Liver (tissue), 9 donors: Measurements from ENCODE around the gene LSAMP. TPM values are rescaled to one million over a fixed set of nuclear protein-coding genes. Genes with fewer than 3 reads are reported as not detected.

ENCODE experiments used
- DNase-seq: peaks from one replicate; pipeline ENCODE4 v3.0.0-alpha.2; 2017; ENCODE audit warnings: low spot score
- H3K27ac ChIP-seq, 2 donors: one replicate each; pipeline ENCODE4 v1.7.0; 2013; ENCODE audit warnings: inconsistent platforms in 2 of 2, low read length in 2 of 2, control low read depth in 1 of 2, low read depth in 1 of 2, mild to moderate bottlenecking in 1 of 2
- H3K27me3 ChIP-seq, 4 donors: one replicate each; pipeline versions ENCODE4 v1.6.1 to v1.7.0; 2013; ENCODE audit warnings: low read length in 3 of 4, inconsistent platforms in 1 of 4, mild to moderate bottlenecking in 1 of 4, moderate library complexity in 1 of 4; ENCODE audit not compliant: control insufficient read depth in 4 of 4, insufficient read depth in 4 of 4
- H3K36me3 ChIP-seq, 4 donors: one replicate each; pipeline versions ENCODE4 v1.6.1 to v1.7.0; 2013; ENCODE audit warnings: low read length in 3 of 4, mild to moderate bottlenecking in 3 of 4, low read depth in 1 of 4, moderate library complexity in 1 of 4; ENCODE audit not compliant: control insufficient read depth in 4 of 4, insufficient read depth in 3 of 4
- H3K4me1 ChIP-seq, 4 donors: one replicate each; pipeline versions ENCODE4 v1.6.1 to v1.7.0; 2013; ENCODE audit warnings: low read length in 3 of 4, mild to moderate bottlenecking in 3 of 4, moderate library complexity in 1 of 4; ENCODE audit not compliant: control insufficient read depth in 4 of 4, insufficient read depth in 4 of 4
- H3K4me3 ChIP-seq, 3 donors: one replicate each; pipeline versions ENCODE4 v1.6.1 to v1.7.0; 2013; ENCODE audit warnings: low read length in 3 of 3, control low read depth in 1 of 3, low read depth in 1 of 3, mild to moderate bottlenecking in 1 of 3
- H3K9ac ChIP-seq, 2 donors: one replicate each; pipeline ENCODE4 v1.7.0; 2013; ENCODE audit warnings: low read length in 2 of 2, mild to moderate bottlenecking in 2 of 2, moderate library complexity in 2 of 2, control low read depth in 1 of 2, low read depth in 1 of 2
- H3K9me3 ChIP-seq, 4 donors: one replicate each; pipeline versions ENCODE4 v1.6.1 to v1.7.0; 2013; ENCODE audit warnings: low read length in 3 of 4; ENCODE audit not compliant: control insufficient read depth in 4 of 4
- EGR1 ChIP-seq, 2 donors: IDR thresholded peaks; 2 replicates each; pipeline ENCODE4 v1.6.1; 2016 to 2018; ENCODE audit warnings: antibody characterized with exemption in 2 of 2, low read depth in 2 of 2
- FOXA1 ChIP-seq: IDR thresholded peaks from 2 replicates; pipeline ENCODE4 v1.6.1; 2016; ENCODE audit warnings: antibody characterized with exemption
- HNF4G ChIP-seq: IDR thresholded peaks from 2 replicates; pipeline ENCODE4 v1.6.1; 2016; ENCODE audit warnings: antibody characterized with exemption
- JUND ChIP-seq, 2 donors: IDR thresholded peaks; 2 replicates each; pipeline ENCODE4 v1.6.1; 2016; ENCODE audit warnings: antibody characterized with exemption in 2 of 2
- NR2F2 ChIP-seq: IDR thresholded peaks from 2 replicates; pipeline ENCODE4 v1.6.1; 2016; ENCODE audit warnings: antibody characterized with exemption
- RAD21 ChIP-seq, 2 donors: IDR thresholded peaks; 2 replicates each; pipeline ENCODE4 v1.6.1; 2016; ENCODE audit warnings: antibody characterized with exemption in 2 of 2, mild to moderate bottlenecking in 2 of 2
- RXRA ChIP-seq, 2 donors: IDR thresholded peaks; 2 replicates each; pipeline ENCODE4 v1.6.1; 2017 to 2018; ENCODE audit warnings: antibody characterized with exemption in 2 of 2, mild to moderate bottlenecking in 1 of 2
- SP1 ChIP-seq: IDR thresholded peaks from 2 replicates; pipeline ENCODE4 v1.6.1; 2018; ENCODE audit warnings: antibody characterized with exemption, mild to moderate bottlenecking
- TAF1 ChIP-seq: conservative IDR thresholded peaks from 2 replicates; pipeline ENCODE4 v1.6.1; 2016; ENCODE audit warnings: antibody characterized with exemption, mild to moderate bottlenecking
- WGBS: extraction: QIAGEN DNeasy Blood & Tissue Kit; methylation state at CpG from one replicate; pipeline ENCODE4 v1.1.7; 2013; 5-methylcytosine and 5-hydroxymethylcytosine counted together
- polyA plus RNA-seq, 2 donors: library from polyadenylated mRNA; stranded (reverse) in 1 of 2; unstranded in 1 of 2; fragments of 200-250 nt in 1 of 2; fragments of >200 nt in 1 of 2; fragmentation: Nextera tagmentation in 1 of 2; extraction: Ambion mirVana in 1 of 2; gene quantifications; one replicate each; pipeline versions ENCODE4 v1.2.1 to v1.2.3, GENCODE V29; 2013 to 2015
- total RNA-seq, 2 donors: library from RNA; depleted of rRNA; stranded (reverse); fragments of >200 nt; gene quantifications; one replicate each; pipeline ENCODE4 v1.2.3, GENCODE V29; 2014
- TF ChIP-seq, protein P1 (sequence below): IDR thresholded peaks from 2 replicates; pipeline ENCODE4 v1.6.1; 2016; ENCODE audit warnings: antibody characterized with exemption
- TF ChIP-seq, protein P2 (sequence below): IDR thresholded peaks from 2 replicates; pipeline ENCODE4 v1.6.1; 2016; ENCODE audit warnings: antibody characterized with exemption
- donor health status: healthy.
- donor health status: healthy.
- donor health status: healthy.
- donor health status: healthy.
- donor health status: healthy.

LSAMP gene
- total and polyA plus RNA-seq, 4 donors = 0.01 to 0.17 (median 0.06) TPM

DNA sequence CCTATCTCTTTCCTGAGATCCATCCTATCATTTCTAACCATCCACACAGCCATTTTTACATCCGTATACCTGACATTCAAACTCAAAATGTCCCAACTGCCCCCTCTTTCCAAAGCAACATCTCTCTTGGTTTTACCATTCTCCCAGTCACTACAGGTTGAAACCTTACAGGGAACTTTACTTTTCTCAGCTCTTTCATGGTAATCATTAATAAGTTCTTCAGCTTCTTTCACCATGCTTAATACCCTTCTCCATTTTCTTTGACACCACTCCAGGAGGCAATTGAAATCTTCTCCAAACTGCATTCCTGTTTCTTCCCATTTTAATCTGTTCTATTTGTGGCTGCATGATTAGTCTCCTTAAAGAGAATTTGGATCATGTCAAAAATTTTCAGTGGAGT lies 469.5 kb downstream of the LSAMP start (continued):
- TF ChIP-seq, protein P1, sequence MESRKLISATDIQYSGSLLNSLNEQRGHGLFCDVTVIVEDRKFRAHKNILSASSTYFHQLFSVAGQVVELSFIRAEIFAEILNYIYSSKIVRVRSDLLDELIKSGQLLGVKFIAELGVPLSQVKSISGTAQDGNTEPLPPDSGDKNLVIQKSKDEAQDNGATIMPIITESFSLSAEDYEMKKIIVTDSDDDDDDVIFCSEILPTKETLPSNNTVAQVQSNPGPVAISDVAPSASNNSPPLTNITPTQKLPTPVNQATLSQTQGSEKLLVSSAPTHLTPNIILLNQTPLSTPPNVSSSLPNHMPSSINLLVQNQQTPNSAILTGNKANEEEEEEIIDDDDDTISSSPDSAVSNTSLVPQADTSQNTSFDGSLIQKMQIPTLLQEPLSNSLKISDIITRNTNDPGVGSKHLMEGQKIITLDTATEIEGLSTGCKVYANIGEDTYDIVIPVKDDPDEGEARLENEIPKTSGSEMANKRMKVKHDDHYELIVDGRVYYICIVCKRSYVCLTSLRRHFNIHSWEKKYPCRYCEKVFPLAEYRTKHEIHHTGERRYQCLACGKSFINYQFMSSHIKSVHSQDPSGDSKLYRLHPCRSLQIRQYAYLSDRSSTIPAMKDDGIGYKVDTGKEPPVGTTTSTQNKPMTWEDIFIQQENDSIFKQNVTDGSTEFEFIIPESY = no peak
- no peak for TF ChIP-seq FOXA1
- no peak for TF ChIP-seq HNF4G
- TF ChIP-seq SP1 = no peak
- no peak for TF ChIP-seq RAD21 (IDR thresholded peaks at IDR 0.05)
- no peak for TF ChIP-seq NR2F2
- TF ChIP-seq TAF1 = no peak

DNA sequence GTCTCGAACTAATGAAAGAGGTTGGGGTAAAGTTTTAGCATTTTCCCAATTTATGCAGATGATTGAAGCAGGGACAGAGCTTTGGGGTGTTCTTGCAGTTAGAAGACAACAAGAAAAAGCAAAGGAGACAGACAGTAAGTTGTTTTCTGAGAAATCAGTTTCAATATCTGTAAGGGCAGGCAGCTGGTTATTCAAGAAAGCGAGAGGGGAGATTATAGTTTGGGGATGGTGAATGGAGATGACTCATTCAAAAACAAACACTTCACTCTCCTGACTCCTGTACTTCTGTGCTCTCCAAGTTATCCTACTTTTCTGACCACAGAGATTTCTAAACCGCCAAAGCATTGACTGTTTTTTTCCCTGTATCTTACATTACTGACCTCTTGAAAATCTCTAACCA lies 469.9 kb downstream of the LSAMP start:
- no peak overlapping the region for H3K27ac ChIP-seq
- peaks cover 0 to 3% (median 0%) of the 10 kb centered on the region in 4 donors for H3K27me3 ChIP-seq
- WGBS = 69% methylated on average over 3 of the region's 3 CpGs
- TF ChIP-seq, protein P2, sequence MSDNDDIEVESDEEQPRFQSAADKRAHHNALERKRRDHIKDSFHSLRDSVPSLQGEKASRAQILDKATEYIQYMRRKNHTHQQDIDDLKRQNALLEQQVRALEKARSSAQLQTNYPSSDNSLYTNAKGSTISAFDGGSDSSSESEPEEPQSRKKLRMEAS = no peak
- TF ChIP-seq FOXA1 (no peak), RXRA (IDR thresholded peaks at IDR 0.05) (no peak), EGR1 (IDR thresholded peaks at IDR 0.05; ENCODE audit: low read depth in 2 of 2) (no peak), TAF1 (no peak), NR2F2 (no peak), JUND (IDR thresholded peaks at IDR 0.05) (no peak), RAD21 (IDR thresholded peaks at IDR 0.05) (no peak)
- TF ChIP-seq, protein P1 = no peak
- H3K9me3 ChIP-seq = no peaks in the 10 kb centered on the region
- no peak overlapping the region for H3K4me3 ChIP-seq
- H3K36me3 ChIP-seq = no peaks in the 10 kb centered on the region
- no peak for DNase-seq
- H3K9ac ChIP-seq = no peak overlapping the region
- no peaks in the 10 kb centered on the region for H3K4me1 ChIP-seq

DNA sequence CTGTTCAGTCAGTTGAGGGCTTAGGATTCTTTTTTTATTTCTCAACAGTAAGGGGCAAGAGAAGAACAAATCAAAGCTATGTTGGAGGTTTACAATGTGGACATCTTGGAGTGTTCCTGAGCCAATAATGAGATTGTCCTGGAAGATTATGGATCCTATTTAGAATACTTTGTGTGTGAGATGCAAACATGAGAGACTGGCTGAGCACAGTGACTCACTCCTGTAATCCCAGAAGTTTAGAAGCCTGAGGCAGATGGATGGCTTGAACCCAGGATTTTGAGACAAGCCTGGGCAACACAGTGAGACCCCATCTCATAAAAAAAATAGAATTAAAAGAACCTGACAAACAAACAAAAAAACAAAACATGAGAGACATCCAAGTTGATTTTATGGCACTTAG lies 470.3 kb downstream of the LSAMP start:
- H3K9ac ChIP-seq = no peak overlapping the region
- DNase-seq = no peak
- H3K27me3 ChIP-seq = peaks cover 0 to 3% (median 0%) of the 10 kb centered on the region in 4 donors
- H3K27ac ChIP-seq = no peak overlapping the region
- H3K9me3 ChIP-seq = no peaks in the 10 kb centered on the region
- TF ChIP-seq JUND (IDR thresholded peaks at IDR 0.05) (no peak), SP1 (no peak), TAF1 (no peak)
- TF ChIP-seq, protein P1 = no peak
- TF ChIP-seq, protein P2 = no peak
- H3K4me3 ChIP-seq = no peak overlapping the region
- no peaks in the 10 kb centered on the region for H3K4me1 ChIP-seq
- H3K36me3 ChIP-seq = no peaks in the 10 kb centered on the region
